NCI-H2171 (cell line): Measurements from ENCODE around the gene KRTAP22-1.

Source experiments
- DNase-seq: peaks from one replicate; lab custom pipeline; 2025; lab: John Stamatoyannopoulos, UW

The KRTAP22-1 gene

DNA sequence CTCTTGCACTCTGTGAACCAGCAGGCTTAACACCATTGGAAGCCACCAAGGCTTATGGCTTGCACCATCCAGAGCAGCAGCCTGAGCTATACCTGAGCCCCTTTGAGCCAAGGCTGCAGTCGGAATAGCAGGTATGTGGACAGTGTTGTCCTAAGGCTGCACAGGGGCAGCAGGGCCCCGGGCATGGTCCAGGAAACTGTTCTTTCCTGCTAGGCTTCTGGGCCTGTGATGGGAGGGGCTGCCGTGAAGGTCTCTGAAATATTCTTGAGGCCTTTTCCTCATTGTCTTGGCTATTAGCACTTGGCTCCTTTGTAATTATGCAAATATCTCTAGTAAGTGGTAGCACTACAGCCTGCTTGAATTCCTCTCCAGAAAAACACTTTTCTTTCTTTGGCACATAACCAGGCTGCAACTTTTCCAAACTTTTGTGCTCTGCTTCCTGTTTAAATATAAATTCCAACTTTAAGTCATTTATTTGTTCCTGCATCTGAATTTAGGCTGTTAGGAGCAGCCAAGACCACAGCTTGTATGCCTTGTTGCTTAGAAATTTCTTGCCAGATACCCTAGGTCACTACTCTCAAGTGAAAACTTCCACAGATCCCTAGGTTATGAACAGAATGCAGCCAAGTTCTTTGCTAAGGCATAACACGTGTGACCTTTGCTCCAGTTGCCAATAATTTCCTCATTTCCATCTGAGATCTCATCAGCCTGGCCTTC is 24.7 kb downstream of the KRTAP22-1 start:
- no peak for DNase-seq

DNA sequence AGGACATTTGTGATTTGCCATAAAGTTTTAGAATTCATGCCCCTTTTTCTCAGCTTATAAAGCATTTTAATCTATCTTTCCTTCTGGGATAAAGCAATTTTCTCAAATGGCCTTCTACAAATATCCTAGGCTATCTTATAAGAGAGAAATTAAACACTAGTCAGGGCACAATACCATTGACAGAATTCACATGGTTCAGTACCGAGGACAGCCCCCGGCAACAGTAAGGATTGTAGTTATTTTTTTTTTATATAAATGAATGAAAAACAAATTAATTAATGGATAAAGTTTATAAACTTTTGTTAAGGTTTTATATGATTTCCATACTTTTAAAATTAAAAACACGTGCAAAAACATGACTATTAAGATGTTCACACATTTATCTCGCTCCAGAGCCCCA is 27.2 kb downstream of the KRTAP22-1 start:
- DNase-seq: no peak

DNA sequence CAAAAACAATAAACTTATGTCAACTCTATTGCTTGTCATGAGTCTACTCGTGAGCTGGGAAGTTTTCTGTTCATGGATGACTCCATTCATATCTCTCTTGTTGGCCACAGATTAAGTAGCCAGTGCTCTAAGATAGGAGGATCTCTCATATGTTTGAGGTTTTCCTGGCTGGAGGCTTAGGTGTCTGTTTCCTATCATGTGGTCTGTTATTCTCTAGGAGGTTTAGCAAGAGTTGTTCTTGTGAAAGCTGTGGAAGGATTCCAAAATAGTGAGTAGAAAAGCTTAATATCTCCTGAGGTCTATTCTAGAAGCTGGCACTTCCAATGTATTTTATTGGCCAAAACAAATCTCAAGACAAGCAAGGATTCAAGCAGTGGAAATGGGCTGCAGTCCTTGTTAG is 28.3 kb downstream of the KRTAP22-1 start:
- no peak for DNase-seq

DNA sequence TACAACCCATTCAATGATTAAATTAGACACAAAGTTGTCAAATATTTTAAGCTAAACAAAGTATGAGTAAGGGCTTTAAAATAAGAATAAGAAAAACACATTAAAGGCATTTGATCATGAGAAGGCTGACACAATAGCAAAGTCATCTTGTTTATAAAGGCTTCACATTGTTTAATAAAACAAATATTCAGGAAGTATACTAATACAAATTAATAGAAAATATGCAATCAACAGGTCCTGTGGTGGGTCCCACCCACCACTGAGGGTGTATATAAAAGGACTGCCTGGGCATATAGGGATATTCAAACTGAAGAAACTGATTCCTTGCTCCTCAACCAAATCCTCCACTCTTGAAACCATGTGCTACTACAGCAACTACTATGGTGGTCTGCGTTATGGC is 34.0 kb downstream of the KRTAP22-1 start, which contains the start of gene KRTAP20-2:
KRTAP20-2 (plus strand) TSS at position 301 of the 400 bp plus-strand sequence; CDS start at position 359, 58 bp downstream.
- no peak for DNase-seq

DNA sequence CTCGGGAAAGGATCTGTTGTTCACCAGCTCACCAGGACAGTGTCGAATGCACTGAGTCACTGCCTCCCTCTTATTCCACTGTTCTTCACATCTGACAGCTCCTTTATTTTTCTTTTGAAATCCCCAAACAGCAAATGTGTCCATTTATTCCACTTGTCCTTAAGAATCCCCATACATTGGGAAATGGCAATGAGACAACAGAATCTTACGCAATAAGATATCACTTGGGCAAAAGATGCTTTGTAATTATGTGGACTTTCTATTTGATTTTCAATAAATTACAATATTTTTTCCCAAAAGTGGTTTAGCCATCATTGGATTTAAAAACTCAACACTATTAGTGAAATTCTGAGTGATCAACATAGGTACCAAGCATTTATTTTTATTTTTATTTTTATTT is 37.8 kb downstream of the KRTAP22-1 start:
- DNase-seq: no peak

DNA sequence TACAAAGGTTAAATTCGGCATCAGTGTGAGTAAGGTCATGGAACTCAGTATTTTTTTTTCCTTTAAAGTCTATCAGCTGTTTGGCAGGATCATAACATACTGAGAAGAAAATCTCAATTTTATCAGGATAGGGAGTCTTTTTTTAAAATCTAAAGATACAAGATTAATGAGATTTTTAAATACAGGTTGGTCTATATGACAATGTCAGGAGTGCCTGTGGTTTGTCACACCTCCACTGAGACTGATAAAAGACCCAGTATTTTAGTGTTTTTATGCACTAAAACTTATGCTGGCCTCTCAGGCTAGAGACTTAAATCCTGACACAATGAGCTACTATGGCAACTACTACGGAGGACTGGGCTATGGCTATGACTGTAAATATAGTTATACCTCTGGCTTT is 41.7 kb downstream of the KRTAP22-1 start, which contains the start of gene KRTAP20-3:
KRTAP20-3 (plus strand) TSS at position 301 of the 400 bp plus-strand sequence.
- DNase-seq: no peak

DNA sequence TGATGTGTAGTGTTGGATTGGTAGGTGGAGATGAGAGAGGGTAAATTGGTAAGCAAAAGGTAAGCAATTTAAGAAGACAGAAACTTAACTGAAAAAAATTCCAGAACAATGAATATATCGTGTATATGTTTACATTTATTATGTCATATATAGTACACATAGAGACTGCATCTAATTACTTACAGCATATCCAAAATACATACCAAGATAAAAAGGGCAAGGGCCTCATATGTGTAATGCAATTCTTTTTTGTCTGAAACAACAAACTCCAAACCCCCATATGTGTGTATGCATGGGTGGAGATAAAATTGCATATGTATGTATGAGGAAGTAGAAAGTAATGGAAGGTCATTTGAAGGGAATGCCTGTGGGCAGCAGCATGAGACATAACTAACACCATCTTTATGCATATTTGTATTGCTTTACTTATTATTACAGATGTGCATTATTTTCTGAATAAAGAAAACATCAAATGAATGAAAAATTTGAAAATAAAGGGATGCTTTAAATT is 46.1 kb downstream of the KRTAP22-1 start:
- DNase-seq: no peak
